ENCODE measurements around the gene ZSWIM7. TPM values are rescaled to one million over a fixed set of nuclear protein-coding genes. Genes with fewer than 3 reads are reported as not detected.
"Not testable (repeated sequence)": the region's sequence is repeated elsewhere in the genome, so short reads cannot be mapped to it uniquely, and the experiment has no call there.

Gene ZSWIM7
- total and polyA plus RNA-seq, 4 donors, result 17.9 to 39.1 (median 28.5) TPM

DNA sequence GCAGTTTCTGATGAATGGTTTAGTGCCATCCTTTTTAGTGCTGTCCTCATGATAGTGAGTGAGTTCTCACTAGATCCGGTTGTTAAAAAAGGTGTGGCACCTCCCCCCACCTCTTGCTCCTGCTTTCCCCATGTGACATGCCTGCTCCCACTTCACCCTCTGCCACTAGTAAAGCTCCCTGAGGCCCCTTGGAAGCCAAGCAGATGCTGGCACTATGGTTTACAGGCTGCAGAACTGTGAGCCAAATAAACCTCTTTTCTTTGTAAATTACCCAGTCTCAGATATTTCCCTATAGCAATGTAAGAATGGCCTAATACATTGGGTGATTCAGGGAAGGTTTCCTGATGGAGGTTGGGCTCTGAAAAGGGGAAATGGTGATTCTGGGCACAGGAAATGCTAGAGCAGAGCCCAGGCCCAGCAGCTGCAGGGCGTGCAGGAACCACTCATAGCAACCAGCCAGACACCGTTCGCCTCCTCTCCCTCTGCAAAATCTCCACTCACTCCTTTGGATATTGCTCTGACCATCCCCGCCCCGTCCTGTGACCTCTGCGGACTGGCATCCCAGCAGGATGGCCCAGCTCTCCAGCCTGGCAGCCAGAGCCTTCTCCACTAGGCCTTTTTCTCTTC, 57.2 kb downstream of the ZSWIM7 start:
- no peaks in the 10 kb centered on the region for H3K9me3 ChIP-seq (ENCODE audit: control insufficient read depth in 4 of 4, insufficient read depth in 3 of 4, low read length in 3 of 4)
- WGBS, 2 donors, result 67 to 68% methylated on average over 7 of the region's 7 CpGs
- H3K4me1 ChIP-seq (ENCODE audit: control insufficient read depth in 5 of 5, insufficient read depth in 5 of 5, low read length in 5 of 5), result peaks cover 0 to 19% (median 10%) of the 10 kb centered on the region in 5 donors
- no peak overlapping the region for H3K9ac ChIP-seq (ENCODE audit: insufficient read depth in 1 of 2, low read length in 2 of 2)
- TF ChIP-seq, protein P1, sequence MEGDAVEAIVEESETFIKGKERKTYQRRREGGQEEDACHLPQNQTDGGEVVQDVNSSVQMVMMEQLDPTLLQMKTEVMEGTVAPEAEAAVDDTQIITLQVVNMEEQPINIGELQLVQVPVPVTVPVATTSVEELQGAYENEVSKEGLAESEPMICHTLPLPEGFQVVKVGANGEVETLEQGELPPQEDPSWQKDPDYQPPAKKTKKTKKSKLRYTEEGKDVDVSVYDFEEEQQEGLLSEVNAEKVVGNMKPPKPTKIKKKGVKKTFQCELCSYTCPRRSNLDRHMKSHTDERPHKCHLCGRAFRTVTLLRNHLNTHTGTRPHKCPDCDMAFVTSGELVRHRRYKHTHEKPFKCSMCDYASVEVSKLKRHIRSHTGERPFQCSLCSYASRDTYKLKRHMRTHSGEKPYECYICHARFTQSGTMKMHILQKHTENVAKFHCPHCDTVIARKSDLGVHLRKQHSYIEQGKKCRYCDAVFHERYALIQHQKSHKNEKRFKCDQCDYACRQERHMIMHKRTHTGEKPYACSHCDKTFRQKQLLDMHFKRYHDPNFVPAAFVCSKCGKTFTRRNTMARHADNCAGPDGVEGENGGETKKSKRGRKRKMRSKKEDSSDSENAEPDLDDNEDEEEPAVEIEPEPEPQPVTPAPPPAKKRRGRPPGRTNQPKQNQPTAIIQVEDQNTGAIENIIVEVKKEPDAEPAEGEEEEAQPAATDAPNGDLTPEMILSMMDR (IDR thresholded peaks at IDR 0.05; ENCODE audit: control extremely low read depth, extremely low read depth), result no peak
- peaks cover 0 to 10% (median 5%) of the 10 kb centered on the region in 3 donors for H3K27me3 ChIP-seq (ENCODE audit: control insufficient read depth in 3 of 3, insufficient read depth in 3 of 3, low read length in 2 of 3)
- no peaks in the 10 kb centered on the region for H3K36me3 ChIP-seq (ENCODE audit: control insufficient read depth in 4 of 4, insufficient read depth in 4 of 4, low read length in 4 of 4)
- H3K27ac ChIP-seq (ENCODE audit: low read depth in 1 of 2, low read length in 1 of 2), result peak overlapping the region in 1 of 2 donors; percentile 5
- no peak for ATAC-seq (ENCODE audit: insufficient read depth, low FRiP score)
- no peak for DNase-seq
- H3K4me3 ChIP-seq, result no peak overlapping the region

DNA sequence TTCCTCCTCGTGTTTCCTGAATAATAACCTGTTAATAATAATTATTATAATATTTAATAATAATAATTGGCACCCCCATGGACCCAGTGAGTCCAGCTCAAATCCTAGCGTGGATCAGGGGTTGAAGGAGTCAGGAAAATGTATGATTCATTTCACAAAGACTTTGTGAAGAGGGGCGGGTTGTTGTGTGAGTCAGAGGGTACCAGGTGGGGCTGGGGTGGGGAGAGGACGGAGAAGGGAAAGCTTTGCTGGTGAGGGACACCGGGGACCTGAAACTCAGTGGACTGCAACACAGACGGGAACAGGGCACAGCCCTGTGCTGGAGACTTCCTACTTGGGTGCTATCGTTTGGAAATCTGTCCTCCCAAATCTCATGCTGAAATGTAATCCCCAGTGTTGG, 57.7 kb downstream of the ZSWIM7 start:
- H3K9ac ChIP-seq (ENCODE audit: insufficient read depth in 1 of 2, low read length in 2 of 2), result no peak overlapping the region
- TF ChIP-seq, protein P1 (IDR thresholded peaks at IDR 0.05; ENCODE audit: control extremely low read depth, extremely low read depth), result no peak
- no peak for DNase-seq
- H3K27me3 ChIP-seq (ENCODE audit: control insufficient read depth in 3 of 3, insufficient read depth in 3 of 3, low read length in 2 of 3), result peaks cover 0 to 10% (median 5%) of the 10 kb centered on the region in 3 donors
- no peaks in the 10 kb centered on the region for H3K9me3 ChIP-seq (ENCODE audit: control insufficient read depth in 4 of 4, insufficient read depth in 3 of 4, low read length in 3 of 4)
- peaks cover 0 to 19% (median 10%) of the 10 kb centered on the region in 5 donors for H3K4me1 ChIP-seq (ENCODE audit: control insufficient read depth in 5 of 5, insufficient read depth in 5 of 5, low read length in 5 of 5)
- no peak overlapping the region for H3K27ac ChIP-seq (ENCODE audit: low read depth in 1 of 2, low read length in 1 of 2)
- no peak overlapping the region for H3K4me3 ChIP-seq
- WGBS, 2 donors, result 86 to 87% methylated on average over 7 of the region's 7 CpGs
- ATAC-seq (ENCODE audit: insufficient read depth, low FRiP score), result no peak
- no peaks in the 10 kb centered on the region for H3K36me3 ChIP-seq (ENCODE audit: control insufficient read depth in 4 of 4, insufficient read depth in 4 of 4, low read length in 4 of 4)

DNA sequence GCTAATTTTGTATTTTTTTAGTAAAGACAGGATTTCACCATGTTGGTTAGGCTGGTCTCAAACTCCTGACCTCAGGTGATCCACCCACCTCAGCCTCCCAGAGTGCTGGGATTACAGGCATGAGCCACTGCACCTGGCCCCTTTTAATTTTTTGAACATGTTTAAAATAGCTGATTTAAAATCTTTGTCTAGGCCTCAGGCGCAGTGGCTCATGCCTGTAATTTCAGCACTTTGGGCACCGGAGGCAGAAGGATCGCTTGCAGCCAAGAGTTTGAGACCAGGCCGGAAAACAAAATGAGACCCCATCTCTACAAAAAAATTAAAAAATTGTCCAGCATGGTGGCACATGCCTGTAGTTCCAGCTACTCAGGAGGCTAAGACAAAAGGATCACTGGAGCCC, 63.0 kb downstream of the ZSWIM7 start:
- not testable (repeated sequence) for H3K9me3 ChIP-seq (ENCODE audit: control insufficient read depth in 4 of 4, insufficient read depth in 3 of 4, low read length in 3 of 4); DNase-seq
- WGBS, 2 donors, result 96 to 100% methylated on average over 4 of the region's 4 CpGs

DNA sequence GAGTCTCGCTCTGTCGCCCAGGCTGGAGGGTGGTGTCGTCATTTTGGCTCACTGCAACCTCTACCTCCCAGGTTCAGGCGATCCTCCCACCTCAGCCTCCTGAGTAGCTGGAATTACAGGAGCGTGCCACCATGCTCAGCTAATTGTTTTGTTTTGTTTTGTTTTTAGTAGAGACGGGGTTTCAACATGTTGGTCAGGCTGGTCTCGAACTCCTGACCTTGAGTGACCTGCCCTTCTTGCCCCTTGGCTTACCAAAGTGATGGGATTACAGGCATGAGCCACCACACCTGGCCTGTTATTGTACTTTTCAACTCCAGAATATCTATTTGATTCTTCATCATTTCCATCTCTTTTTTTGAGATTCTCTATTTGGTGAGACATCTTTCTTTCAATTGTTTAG, 63.6 kb downstream of the ZSWIM7 start:
- no peaks in the 10 kb centered on the region for H3K9me3 ChIP-seq (ENCODE audit: control insufficient read depth in 4 of 4, insufficient read depth in 3 of 4, low read length in 3 of 4)

More for the DNA sequence above, 63.0 kb downstream of the ZSWIM7 start:
- H3K4me1 ChIP-seq (ENCODE audit: control insufficient read depth in 5 of 5, insufficient read depth in 5 of 5, low read length in 5 of 5); H3K9ac ChIP-seq (ENCODE audit: insufficient read depth in 1 of 2, low read length in 2 of 2); H3K27ac ChIP-seq (ENCODE audit: low read depth in 1 of 2, low read length in 1 of 2); ATAC-seq (ENCODE audit: insufficient read depth, low FRiP score); H3K4me3 ChIP-seq; H3K36me3 ChIP-seq (ENCODE audit: control insufficient read depth in 4 of 4, insufficient read depth in 4 of 4, low read length in 4 of 4); H3K27me3 ChIP-seq (ENCODE audit: control insufficient read depth in 3 of 3, insufficient read depth in 3 of 3, low read length in 2 of 3): not testable (repeated sequence)

More for the DNA sequence above, 63.6 kb downstream of the ZSWIM7 start:
- 96% methylated on average over 7 of the region's 7 CpGs for WGBS, 2 donors
- H3K9ac ChIP-seq (ENCODE audit: insufficient read depth in 1 of 2, low read length in 2 of 2), result no peak overlapping the region
- ATAC-seq (ENCODE audit: insufficient read depth, low FRiP score) (no peak), DNase-seq (no peak)
- TF ChIP-seq, protein P1 (IDR thresholded peaks at IDR 0.05; ENCODE audit: control extremely low read depth, extremely low read depth), result no peak
- no peaks in the 10 kb centered on the region for H3K36me3 ChIP-seq (ENCODE audit: control insufficient read depth in 4 of 4, insufficient read depth in 4 of 4, low read length in 4 of 4)
- no peak overlapping the region for H3K27ac ChIP-seq (ENCODE audit: low read depth in 1 of 2, low read length in 1 of 2)
- H3K27me3 ChIP-seq (ENCODE audit: control insufficient read depth in 3 of 3, insufficient read depth in 3 of 3, low read length in 2 of 3), result no peaks in the 10 kb centered on the region
- H3K4me1 ChIP-seq (ENCODE audit: control insufficient read depth in 5 of 5, insufficient read depth in 5 of 5, low read length in 5 of 5), result no peaks in the 10 kb centered on the region
- H3K4me3 ChIP-seq, result no peak overlapping the region
